HG02759 (cell line): ENCODE data around the gene ZFP69.

Source experiments
- ATAC-seq: cut with Tn5 transposase; IDR thresholded peaks from one replicate; pipeline ENCODE4 v1.9.1; 2021; ENCODE audit warnings: mild to moderate bottlenecking, moderate library complexity; ENCODE audit not compliant: unreplicated experiment

Gene ZFP69

DNA sequence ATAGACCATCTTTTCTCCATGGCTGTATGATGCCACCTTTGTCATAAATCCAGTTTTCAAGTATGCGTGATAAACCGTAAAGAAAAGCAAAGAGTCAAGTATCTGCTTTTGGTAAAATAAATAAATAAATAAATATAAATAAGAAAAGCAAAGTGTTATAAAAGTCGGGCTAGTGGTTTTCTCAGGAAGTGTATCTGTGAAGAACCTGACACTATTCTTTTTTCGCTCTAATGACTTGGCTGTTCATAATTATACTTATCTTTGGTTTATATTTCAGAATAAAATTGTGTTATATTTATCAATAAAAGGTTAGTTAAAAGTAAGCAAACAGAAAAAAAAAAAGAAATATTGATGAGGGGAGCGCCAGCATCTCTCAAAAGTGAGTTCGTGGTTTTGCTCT lies 30.9 kb downstream of the ZFP69 start:
- no peak for ATAC-seq

DNA sequence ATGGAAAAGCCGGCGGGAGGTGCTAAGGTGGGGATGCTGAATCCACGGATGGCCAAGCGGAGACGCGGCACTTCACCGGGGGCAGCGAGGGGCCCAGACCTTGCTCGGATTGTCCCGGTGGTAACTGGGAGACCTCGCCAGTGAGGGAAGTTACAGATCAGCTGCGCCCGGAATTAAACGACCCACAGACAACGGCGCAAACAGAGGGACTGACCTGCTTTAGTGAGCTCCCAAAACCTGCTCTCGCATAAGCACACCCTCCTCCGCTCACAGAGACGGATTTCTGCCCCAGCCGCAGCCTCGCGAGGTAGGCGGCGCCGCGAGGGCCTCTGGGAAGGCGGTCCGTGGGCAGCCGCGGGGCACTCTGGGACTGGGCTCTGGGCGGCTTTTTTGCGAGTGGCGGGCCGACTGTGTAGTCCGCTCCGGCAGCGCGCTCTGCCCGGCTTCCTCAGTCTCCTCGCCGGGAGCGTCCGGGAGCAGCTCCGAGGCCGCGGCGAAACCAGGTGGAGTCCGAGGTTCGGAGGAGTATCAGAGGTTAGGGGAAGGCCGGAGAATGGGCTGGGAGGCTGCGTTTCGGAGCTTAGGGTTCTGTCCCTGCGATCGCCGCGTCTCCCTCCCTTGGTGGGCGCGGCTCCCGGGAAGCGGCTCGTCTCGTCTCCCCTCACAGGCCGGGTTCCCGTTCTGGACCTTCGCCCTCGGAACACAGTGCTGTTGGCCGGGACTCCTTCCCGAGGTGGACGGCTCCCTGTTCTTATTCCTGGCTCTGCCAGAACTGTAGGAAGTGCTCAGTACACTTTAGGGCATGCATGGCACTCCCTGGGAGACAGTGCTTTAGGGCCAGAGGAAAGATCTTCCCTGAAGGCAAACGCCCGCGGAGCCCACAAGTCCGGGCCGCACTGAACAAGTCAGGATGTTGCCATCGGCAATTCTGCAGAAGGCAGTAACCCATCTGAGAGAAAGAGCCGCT lies 31.6 kb downstream of the ZFP69 start, which contains the start of gene EXO5:
Gene EXO5, plus strand, starts transcription at position 393 of the 967 bp plus-strand sequence. CDS start 5,778 bp downstream, outside the sequence.
- ATAC-seq = peak; percentile 97

DNA sequence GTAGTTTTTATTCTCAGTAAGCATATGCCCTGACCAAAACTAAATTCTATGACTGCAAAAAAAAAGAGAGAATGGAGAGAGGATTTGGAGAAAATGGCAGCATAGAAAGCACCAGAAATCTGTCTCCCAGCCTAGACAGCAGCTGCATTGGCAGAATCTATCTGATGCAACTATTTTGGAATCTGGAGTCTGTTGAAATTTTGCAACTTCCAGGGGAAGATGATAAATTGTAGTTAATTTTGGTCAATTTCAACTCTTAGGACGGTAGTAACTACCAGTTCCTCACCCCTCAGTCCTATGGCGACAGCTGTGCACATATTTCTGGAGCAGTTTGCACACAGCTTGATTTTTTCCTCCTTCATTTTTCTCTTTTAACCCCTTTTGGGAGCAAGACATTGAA lies 42.4 kb downstream of the ZFP69 start:
- ATAC-seq = no peak

DNA sequence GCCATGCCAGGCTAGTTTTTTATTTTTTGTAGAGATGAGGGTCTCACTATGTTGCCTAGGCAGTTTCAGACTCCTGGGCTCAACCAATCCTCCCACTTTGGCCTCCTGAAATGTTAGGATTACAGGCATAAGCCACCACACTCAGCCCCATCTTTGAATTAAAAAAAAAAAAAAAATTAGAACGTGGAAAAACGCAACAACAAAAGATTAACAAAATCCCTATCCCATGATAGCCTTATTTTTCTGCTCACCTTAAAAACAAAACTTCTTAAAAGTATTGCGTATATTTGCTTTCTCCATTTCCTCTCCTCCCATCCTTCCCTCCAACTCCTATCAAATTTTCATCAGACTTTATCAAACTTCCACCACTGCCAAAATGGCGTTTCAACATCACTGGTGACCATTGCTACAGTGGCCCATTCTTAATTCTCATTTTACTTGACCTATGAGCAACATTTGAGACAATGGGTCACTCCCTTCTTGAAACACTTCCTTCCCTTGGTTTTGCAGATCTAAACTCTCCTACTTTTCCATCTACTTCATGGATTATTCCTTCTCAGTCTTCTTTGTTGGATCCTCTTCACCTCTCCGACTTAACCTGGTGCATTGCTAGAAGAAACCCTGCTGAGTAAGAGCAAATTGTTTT lies 53.8 kb downstream of the ZFP69 start:
- ATAC-seq = peak; percentile 6

DNA sequence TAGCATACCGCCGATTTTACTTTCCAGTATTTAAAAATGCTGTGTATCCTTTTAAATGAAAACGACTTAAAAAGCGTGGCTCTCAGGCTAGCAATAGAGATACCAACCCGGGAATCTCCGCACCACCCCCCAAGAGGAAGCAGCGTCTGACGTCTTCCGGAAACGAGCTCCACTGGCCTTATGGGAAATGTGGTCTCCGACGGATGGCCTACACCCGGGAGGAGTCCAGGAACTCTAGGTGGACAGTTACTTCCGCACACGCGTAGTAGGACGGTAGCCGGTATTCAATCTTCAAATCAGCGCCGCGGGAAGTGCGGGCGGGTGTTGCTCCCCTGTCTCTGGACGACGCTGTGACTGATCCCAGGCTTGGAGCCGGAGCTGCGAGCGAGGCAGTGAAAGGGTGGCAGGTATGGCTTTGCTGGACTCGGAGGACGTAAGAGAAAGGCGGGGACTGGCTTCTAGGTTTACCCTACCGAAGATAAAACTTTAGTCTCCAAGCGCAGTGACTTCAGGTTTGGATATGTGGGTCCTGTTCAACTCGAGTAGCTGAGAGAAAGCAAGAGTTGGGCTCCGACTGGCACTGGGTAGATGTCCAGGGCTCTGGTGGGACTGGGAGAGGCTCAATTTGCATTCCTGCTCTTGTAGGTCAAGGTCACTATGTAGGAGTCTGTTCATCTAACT lies 54.4 kb downstream of the ZFP69 start, which contains the start of gene ZNF684:
Gene ZNF684, plus strand, starts transcription at position 257 of the 681 bp plus-strand sequence. CDS start 1,530 bp downstream, outside the sequence.
- ATAC-seq = peak; percentile 96

DNA sequence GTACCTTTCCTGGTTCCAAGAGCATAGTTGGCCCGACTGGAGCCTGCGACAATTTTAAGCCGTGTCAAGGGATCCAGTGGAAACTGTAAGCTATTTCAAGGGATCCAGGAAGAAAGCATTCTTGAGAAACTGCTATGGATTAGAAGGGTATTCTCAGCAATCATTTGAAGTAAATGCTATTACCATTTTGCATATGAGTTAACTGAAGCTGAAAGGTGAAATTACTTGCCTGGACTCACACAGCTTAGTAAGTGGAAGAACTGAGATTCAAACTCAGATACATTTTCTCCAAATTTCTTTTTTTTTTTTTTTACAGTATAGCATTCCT lies 54.9 kb downstream of the ZFP69 start:
- no peak for ATAC-seq

DNA sequence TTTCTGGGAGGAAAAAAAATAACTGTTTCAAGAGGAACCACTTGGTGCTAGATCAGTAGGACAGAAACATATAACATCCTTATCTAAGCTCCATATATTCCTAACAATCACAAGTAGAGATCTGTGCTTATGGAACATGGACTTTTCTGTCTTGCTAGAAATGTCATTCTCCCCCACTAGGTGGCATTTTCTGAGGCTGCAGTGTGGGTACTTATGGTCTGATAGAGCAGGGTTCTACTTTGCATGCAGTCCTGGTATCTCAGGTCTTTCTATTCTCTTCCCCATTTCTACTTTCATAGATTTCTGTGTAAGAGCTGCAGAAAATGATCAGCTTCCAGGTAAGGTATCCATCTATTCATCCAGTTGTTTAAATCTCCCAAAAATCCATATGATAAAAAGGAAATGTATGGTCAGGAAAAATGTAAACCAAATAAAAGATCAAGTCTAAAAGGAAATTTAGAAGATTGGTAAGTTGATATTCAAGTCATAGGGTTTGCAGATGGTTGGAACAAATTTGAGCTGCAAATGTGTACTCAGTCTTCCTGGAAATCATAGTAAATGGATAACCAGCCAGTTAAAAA lies 55.8 kb downstream of the ZFP69 start:
- no peak for ATAC-seq

DNA sequence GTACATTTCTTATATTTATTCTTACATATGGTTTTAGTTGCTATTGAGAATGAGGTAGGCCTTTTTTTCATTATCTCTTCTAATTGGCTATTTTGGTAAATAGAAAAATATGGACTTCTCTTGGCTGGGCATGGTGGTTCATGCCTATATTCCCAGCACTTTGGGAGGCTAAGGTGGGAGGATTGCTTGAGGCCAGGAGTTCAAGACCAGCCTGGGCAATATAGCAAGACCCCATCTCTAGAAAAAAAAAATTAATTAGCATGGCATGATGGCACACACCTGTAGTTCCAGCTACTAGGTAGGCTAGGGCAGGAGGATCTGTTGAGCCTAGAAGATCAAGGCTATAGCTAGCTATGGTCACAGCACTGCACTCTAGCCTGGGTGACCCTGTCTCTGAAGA lies 57.5 kb downstream of the ZFP69 start:
- no peak for ATAC-seq

DNA sequence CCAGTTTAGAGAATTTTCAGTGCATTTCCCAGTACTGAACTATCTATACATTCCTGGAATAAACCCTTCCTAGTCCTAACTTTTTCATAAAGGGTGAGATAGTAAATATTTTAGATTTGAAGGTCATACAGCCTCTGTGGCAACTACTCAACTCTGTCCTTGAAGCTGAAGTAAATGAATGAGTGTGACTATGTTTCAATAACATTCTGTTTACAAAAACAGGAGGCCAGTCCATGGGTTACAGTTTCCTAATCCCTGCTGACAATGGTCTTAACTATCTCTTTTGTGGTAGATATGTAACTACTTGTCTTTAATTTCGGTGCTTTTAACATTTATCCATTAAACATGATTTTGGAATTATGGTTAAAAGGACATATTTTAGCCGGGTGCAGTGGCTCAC lies 58.6 kb downstream of the ZFP69 start:
- no peak for ATAC-seq

DNA sequence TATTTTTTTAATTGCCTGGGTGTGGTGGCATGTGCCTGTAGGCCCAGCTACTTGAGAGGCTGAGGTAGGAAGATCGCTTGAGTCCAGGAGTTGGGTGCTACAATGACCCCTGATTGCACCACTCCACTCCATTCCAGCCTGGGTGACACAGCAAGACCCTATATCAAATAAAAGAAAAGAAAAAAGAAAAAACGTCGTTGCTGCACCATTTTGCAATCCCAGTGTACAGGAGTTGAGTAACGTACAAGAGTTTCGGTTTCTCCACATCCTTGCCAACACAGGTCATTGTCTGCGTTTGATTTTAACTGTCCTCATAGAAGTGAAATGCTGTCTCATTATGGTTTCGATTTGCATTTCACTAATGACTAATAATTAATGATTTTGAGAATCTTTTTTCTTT lies 62.2 kb downstream of the ZFP69 start:
- ATAC-seq = no peak
